Measurements from ENCODE around the gene MFAP3. TPM values are rescaled to one million over a fixed set of nuclear protein-coding genes. Genes with fewer than 3 reads are reported as not detected.

MFAP3 gene
- total RNA-seq, 1 experiment from 2014 or later, result 44.7 TPM

- DNase-seq (ENCODE audit: low read depth), result no peak
Measured at GRCh38 chr5:154090656-154091055, 51.9 kb downstream of the MFAP3 start.

- DNase-seq (ENCODE audit: low read depth), result peak; percentile 38
Measured at GRCh38 chr5:154092356-154093141, 53.8 kb downstream of the MFAP3 start.

GRCh38 chr5:154093142-154093532, 54.4 kb downstream of the MFAP3 start:
- DNase-seq (ENCODE audit: low read depth), result no peak

- DNase-seq (ENCODE audit: low read depth), result no peak
Measured at GRCh38 chr5:154095904-154096303, 57.1 kb downstream of the MFAP3 start.

- DNase-seq (ENCODE audit: low read depth), result no peak
Measured at GRCh38 chr5:154097031-154097430, 58.3 kb downstream of the MFAP3 start.

GRCh38 chr5:154098465-154098864, 59.7 kb downstream of the MFAP3 start:
- no peak for DNase-seq (ENCODE audit: low read depth)

- no peak for DNase-seq (ENCODE audit: low read depth)
Measured at GRCh38 chr5:154101184-154101583, 62.4 kb downstream of the MFAP3 start.

GRCh38 chr5:154103233-154103632, 64.5 kb downstream of the MFAP3 start:
- no peak for DNase-seq (ENCODE audit: low read depth)

Other genes starting within 250 kb of the MFAP3 start
- 31.3 and 41.4 TPM in 2 replicates for gene FAM114A2, start 57 bp upstream of the MFAP3 start, total RNA-seq (2014; rRNA removed)
- gene GALNT10, start 151.8 kb downstream of the MFAP3 start, total RNA-seq (2014; rRNA removed), result 30.3 and 31.7 TPM in 2 replicates

Measured in LHCN-M2 (cell line).